CD4-positive, alpha-beta T cell treated with Interleukin-15 for 4 hours (primary cell): Measurements from ENCODE around the gene SPHK1.
"Not testable (repeated sequence)": the region's sequence is repeated elsewhere in the genome, so short reads cannot be mapped to it uniquely, and the experiment has no call there.

Experiments
- DNase-seq: peaks from one replicate; pipeline ENCODE4 v3.0.0-alpha.2; 2020; ENCODE audit warnings: low spot score

SPHK1 gene, protein sequence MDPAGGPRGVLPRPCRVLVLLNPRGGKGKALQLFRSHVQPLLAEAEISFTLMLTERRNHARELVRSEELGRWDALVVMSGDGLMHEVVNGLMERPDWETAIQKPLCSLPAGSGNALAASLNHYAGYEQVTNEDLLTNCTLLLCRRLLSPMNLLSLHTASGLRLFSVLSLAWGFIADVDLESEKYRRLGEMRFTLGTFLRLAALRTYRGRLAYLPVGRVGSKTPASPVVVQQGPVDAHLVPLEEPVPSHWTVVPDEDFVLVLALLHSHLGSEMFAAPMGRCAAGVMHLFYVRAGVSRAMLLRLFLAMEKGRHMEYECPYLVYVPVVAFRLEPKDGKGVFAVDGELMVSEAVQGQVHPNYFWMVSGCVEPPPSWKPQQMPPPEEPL

DNA sequence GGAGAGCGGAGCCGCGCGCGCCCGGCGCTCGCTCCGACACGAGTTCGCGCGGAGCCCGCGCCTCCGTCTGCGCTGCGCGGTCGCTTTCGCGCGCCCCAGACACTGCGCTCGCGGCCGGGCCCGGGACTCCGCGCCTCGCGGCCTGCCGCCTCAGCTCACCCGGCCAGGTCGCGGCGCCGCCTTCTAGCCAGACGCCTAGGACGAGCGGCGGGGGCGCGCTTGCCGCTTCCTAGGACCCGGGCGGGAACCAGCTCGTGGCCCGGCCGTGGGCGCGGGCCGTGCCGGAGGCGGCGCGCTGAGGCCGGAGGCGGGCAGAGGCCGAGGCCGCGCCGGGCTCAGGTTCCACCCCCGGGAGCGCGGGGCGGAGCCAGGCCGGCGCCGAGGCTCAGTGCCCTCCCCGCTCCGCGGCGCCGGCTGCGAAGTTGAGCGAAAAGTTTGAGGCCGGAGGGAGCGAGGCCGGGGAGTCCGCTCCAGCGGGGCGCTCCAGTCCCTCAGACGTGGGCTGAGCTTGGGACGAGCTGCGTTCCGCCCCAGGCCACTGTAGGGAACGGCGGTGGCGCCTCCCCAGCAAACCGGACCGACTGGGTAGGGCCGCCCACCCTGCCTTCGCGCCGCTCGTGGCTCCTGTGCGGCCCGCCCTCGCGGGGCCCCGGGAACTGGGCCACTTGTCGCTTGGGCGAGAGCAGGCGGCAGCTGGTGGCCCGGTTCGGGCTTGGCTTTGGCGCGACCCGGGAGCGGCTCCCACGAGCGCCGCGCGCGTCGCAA, at the start of gene SPHK1:
SPHK1 (plus strand) TSS at position 388 of the 765 bp plus-strand sequence. CDS start 1,036 bp downstream, outside the sequence.
- DNase-seq = peak; percentile 45

DNA sequence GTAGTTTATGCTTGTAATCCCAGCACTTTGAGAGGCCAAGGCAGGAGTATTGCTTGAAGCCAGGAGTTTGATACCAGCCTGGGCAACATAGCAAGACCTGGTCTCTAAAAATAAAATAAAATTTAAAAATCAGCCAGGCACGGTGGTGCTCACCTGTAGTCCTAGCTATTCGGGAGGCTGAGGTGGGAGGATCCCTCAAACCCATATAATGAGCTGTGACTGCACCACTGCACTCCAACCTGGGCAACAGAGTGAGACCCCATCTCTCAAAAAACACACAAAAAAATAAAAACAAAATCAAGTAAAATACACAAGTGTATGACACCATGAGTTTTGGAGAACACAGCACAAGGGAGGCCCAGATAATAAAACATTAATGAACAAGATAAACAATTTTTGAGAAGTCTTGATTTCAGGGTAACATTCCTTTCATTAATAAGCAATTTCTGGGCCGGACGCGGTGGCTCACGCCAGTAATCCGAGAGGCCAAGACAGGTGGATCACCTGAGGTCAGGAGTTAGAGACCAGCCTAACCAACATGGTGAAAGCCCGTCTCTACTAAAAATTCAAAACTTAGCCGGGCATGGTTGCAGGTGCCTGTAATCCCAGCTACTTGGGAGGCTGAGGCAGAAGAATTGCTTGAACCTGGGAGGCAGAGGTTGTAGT, 48.6 kb upstream of the SPHK1 start:
- no peak for DNase-seq

DNA sequence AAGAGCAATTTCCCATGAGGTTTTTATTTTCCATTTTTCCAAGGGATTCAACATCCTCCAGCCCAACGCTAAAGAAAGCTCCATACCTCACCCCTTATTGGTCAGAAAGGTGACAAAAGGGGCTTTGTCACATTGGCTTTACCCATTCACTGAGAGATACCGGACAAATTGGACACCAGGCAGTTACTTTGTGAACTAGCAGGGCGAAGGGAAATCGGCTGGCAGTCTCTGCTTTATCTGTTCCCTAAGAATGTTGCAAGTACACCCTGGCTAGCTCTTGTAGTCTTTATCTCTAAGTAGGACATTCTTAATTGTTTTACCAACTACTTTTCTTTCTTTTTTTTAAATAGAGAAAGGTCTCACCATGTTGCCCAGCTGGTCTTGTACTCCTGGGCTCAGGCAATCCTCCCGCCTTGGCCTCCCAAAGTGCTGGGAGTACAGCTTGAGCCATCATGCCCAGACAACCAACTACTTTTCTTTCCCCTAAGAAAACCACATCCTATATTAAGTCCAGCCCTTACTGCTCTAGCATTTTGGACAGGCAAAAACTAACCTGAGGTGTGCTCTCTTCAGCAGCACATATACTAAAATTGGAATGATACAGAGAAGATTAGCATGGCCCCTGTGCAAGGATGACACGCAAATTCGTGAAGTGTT, 47.5 kb upstream of the SPHK1 start:
- DNase-seq = no peak

DNA sequence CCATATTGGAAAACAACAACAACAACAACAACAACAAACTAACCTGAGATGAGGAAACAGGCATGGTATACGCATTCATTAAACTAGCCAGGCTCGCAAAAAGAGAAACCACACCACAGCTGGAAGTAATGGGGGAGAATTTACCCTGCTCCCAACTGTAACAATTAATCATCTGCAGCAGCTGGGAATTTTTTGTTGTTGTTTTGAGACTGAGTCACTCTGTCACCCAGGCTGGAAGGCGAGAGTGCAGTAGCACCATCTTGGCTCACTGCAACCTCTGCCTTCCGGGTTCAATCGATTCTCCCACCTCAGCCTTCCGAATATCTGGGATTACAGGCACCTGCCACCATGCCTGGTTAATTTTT, 47.0 kb upstream of the SPHK1 start:
- DNase-seq = no peak

DNA sequence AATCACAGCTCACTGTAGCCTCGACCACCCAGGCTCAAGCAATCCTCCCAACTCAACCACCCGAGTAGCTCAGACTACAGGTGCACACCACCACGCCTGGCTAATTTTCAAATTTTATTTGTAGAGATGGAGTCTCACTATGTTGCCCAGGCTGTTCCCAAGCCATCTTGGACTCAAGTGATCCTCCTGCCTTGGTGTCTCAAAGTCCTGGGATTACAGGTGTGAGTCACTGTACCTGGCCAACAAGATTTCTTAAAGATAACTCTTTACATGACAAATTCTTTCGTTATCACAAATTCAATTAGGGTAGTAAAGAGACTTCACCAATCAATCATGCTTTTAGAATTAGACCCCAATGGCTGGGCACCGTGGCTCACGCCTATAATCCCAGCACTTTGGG, 43.1 kb upstream of the SPHK1 start:
- no peak for DNase-seq

DNA sequence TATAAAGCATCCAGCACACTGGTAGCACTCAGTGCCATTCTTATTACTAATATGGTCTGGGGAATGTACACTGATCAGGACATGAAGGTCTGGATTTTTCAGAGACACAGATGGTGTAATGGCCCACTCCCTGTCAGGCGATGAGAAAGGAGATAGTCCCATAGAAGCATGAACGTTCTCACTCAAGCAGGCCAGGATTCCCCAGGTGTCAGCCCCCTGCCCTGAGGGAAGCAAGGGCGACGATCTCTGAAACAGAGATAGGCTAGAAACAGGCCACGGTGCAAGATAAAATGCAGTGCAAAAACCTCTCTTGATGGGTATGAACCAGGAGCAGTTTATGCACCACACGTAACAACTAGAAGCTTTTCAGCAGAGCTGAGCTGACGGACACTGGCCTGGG, 41.3 kb upstream of the SPHK1 start:
- DNase-seq = no peak

DNA sequence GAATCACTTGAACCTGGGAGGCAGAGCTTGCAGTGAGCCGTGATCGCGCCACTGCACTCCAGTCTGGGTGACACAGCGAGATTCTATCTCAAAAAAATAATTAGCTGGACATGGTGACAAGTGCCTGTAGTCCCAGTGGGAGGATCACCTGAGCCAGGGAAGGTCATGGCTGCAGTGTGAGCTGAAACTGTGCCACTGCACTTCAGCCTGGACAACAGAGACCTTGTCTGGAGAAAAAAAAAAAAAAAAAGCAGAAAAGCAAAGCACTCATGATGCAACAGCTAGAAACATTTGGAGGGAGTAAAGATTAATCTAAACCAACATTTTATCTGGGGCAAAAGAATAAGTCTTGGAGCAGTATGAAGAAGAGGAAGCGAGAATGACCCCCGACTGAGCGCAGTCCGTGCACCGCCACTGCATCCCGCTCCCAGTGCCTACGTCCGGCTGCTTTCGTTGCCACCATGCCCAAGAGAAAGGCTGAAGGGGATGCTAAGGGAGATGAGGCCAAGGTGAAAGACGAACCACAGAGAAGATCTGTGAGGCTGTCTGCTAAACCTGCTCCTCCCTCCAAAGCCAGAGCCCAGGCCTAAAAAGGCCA, 38.9 kb upstream of the SPHK1 start:
- DNase-seq = no peak

DNA sequence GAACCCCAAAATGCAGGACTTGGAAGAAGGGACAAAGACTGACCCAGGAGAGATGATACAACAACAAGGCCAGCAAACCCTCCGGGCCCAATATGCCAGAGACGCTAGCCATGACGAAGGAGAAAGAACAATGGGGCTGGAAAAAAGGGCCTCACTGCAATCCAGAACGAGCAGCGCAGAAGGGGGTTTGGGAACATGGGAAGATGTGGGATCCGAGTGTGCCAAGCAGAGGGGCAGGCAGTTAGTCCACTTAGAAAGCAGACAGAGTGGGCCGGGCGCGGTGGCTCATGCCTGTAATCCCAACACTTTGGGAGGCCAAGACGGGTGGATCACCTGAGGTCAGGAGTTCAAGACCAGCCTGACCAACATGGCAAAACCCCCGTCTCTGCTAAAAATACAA, 37.5 kb upstream of the SPHK1 start:
- DNase-seq = not testable (repeated sequence)

DNA sequence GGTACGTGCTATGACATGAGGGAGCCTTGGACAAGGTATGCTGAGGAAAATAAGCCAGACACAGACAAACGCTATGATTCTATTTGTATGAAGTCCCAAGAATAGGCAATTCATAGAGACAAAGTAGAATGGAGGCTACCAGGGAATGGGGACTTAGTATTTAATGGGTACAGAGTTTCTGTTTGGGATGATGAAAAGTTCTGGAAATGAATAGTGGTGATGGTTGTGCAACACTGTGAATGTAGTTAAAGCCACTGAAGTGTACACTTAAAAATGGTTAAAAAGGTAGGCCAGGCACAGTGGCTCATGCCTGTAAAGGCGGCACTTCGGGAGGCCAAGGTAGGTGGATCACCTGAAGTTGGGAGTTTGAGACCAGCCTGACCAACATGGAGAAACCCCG, 33.9 kb upstream of the SPHK1 start:
- DNase-seq = no peak

DNA sequence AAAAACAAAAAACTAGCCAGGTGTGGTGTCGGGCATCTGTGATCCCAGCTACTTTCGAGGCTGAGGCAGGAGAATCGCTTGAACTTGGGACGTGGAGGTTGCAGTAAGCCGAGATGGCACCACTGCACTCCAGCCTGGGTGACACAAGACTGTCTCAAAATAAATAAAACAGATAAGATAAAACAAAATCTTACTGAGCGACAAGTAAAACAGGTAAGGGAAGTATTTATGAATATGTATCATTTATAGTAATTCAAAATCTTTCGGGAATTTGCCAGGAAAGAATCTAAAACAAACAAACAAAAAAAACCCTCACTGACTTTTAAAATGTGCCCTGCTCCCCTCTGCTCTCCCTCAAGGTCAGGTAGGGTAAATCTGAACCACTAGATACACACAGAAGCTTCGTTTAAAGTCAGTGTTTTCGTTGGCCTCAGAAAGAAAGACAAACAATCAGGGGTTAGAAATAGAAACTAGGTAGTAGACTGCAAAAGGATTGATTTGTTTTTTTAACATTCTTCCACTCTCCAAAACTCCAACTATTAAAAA, 32.8 kb upstream of the SPHK1 start:
- no peak for DNase-seq

DNA sequence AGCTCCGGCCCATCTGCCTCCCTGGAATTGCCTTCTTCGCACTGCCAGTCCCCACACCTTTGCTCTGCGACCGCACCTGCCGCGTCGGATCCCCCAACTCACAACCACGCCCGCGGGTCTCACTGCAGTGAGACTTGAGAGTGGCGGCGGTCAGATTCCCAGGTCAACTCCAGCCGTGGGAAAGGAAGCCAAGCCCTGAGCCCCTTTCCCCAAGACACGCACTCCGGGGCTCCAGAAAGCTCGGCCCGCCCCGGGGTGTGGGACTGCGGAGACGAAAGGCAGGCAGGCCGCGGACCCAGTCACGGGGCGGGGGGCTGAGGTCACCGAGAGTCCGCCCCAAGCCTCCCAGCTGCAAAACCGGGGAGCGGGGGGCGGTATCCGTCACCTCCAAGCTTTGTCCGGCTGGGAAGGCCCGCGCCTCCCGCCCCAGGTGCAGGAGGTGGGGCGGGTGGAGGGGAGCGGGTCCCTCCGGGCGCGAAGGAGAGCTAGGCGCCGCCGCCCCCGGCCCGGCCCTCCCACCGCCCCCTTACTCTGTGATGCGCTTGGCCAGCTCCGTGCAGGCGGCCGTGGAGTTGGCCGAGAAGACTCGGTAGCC, 31.3 kb upstream of the SPHK1 start:
- DNase-seq = no peak

DNA sequence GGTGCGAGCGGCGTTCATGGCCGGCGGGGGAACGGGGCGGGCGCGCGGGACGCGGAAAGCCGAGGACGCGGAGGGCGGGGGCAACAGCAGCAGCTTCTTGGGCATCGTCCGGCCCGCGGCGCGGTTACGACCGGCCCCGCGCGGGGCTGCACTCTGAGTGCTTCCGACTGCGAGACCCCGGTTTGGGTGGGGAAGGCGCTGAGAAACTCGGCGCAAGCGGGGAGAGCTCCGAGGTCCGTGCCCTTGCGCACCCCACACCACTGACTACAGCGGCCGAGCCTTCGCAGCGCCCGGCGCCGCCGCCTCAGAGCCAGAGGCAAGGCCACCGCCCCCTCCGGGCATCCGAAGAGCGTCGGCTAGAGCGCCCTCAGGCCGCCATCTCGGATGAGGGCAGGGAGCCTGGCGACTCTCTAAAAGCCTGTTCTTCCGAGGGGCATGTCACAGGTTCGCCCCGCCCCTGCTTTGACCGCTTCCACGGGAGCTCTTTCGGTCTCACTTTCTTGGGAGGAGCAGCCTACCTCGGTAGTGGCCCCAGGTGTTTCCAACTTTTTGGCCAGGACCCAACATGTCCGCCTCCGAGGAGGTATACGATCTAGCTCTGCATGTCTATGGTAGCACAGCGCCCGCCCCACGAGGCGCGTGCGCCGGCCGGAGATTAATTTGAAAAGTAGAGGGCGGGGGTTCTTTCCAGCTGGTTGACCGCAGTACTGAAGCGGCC, 30.7 kb upstream of the SPHK1 start, which contains the start of gene PRPSAP1:
PRPSAP1 (minus strand) TSS at position 318 of the 718 bp plus-strand sequence; CDS start at position 105, 213 bp downstream.
- peak; percentile 83 for DNase-seq

DNA sequence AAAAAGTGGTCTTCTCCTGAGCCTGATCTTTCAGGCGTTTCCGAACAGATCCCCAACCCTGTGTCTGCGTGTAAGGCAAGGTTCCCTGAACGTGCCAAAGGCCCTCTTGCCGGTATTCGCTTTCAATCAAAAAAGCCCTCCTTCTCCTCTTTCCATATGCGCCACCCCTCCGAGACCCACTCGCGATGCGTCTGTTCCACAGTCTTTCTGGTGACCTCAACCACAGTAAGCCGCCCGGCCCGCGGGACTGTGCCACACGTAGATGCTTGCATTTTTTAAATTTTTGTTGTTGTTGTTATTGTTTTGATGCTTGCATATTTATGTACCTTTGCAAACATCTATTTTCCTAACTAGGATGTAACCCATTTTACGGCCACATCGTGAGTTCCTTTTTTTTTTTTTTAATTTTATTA, 30.1 kb upstream of the SPHK1 start:
- DNase-seq = no peak

DNA sequence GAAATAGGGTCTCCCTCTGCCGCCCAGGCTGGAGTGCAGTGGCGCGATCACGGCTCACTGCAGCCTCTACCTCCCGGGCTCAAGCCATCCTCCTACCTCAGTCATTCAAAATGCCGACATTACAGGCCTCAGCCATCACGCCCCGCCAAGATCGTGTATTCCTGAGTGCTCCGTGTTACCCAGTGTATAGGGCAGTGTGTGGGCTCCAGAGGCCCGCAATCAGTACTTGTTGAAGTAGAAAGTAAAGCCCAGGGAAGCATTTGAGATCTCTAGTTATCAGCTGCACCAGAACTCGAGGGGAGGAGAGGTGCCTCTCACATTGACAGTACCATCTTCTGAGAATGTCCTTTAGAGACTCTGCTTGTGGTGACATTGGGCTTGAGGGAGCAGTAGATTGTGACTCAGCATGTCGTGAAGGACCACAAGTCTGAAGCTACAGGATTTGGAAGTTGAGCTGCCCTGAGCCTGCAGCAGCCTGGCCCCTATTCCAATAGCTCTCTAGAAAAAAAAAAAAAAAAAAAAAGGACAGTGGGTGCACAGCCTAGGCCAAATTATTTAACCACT, 29.6 kb upstream of the SPHK1 start:
- DNase-seq = no peak

DNA sequence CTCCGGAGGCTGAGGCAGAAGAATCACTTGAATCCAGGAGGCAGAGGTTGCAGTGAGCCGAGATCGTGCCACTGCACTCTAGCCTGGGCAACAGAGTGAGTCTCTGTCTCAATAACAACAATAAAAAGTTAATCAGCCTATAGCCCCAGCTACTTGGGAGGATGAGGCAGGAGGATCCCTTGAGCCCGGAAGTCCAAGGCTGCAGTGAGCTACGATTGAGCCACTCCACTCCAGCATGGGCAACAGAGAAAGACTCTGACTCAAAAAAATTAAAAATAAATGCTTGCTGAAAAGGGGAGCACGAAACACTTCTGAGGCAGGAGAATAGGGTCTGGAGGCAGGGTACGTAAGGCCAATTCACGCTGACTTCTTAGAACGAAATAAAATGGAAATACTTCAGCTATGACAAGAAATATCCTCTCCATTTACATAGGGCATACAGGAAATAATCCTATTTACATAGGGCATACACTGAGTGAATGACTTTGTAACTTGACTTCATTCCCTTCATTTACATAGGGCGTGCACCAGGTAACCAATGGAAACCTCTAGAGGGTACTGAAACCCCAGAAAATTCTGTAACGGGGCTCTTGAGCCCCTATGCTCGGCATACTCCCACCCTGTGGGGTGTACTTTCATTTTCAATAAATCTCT, 27.5 kb upstream of the SPHK1 start:
- DNase-seq = no peak

DNA sequence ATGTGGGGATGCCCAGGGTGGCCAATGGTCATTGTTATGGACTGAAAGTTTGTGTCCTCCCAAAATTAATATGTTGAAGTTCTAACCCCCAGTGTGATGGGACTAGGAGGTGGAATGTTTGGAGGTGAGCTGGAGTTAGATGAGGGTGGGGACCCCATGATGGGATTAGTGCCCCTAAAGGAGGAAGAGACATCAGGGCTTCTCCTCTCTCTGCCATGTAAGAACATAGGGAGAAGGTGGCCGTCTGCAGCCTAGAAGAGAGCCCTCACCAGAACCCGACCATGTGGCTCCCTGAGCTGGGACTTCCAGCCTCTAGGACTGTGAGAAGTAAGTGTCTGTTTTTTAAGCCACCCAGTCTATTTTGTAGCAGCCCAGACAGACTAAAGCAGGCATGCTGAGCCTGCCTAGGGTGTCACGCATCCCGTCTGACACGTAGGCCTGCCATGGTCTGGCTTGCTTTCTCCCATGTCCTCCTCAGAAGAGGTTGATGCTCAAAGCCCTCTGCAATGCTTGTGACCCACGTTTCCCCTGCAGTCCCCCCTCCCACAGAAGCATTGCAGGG, 26.7 kb upstream of the SPHK1 start:
- DNase-seq = no peak

DNA sequence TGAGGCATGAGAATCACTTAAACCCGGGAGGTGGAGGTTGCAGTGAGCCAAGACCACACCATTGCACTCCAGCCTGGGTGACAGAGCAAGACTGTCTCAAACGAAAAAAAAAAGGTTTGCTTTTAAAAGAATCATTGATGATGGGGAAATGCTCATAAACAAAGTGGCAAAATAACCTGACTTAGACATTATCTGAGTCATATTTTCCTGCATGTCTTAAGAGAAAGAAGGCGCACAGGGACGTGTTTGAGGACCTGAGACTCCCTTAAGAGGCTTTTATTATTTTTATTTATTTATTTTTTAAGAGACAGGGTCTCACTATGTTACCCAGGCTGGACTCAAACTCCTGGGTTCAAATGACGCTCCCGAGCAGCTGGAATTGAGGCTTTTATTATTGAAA, 25.0 kb upstream of the SPHK1 start:
- no peak for DNase-seq

DNA sequence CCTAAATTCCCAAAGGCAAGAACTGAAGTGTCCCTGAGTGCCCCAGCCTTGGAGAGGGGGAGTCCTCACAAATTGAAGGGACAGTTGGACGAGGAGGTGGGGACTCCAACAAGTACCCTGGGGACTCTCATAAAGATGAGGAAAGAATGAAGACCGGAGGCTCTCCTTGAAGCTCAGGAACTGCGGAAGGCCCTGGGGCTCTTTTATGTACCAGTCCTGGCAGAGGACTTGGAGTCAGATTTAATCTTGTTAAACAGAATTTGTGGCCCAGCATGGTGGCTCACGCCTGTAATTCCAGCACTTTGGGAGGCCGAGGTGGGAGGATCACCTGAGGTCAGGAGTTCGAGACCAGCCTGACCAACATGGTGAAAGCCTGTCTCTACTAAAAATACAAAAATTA, 24.6 kb upstream of the SPHK1 start:
- DNase-seq = not testable (repeated sequence)

DNA sequence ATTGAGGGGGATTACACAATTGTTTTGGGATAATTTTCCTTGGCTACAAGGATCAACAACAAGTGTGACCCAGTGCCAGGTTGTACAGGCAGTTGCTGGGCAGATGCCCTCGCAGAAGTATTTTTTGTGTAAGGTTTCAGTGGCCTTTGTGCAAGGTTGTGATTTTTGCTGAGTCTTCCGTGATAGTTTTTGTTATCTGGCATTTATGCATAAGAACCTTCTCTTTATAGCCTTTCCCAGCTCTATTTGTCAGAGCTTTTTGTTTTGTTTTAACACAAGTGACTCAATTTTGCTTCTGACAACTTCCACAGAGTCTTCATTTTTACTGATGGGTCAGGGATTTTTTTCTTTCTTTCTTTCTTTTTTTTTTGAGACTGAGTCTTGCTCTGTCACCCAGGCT, 23.9 kb upstream of the SPHK1 start:
- no peak for DNase-seq
